Caco-2 (cell line): ENCODE measurements around the gene SYNPO. TPM values are rescaled to one million over a fixed set of nuclear protein-coding genes. Genes with fewer than 3 reads are reported as not detected.

Experiments used
- BruUV-seq: library from RNA; stranded (reverse); fragments of 400-500 nt; replicated peaks from 2 replicates; lab custom pipeline; 2021; lab: Mats Ljungman, UMichigan
- CTCF ChIA-PET: fragments of 300-600 bp; sonication (Branson Sonifier 250); formaldehyde crosslinking; loops from one replicate; lab custom pipeline; 2022; ENCODE audit warnings: antibody characterized with exemption; lab: Charles Lee
- POLR2A ChIA-PET: fragments of 300-600 bp; sonication (Branson Sonifier 250); formaldehyde crosslinking; loops from one replicate; lab custom pipeline; 2022; ENCODE audit warnings: antibody characterized with exemption; lab: Charles Lee
- DNase-seq, 2 experiments: peaks; one replicate each; pipeline versions ENCODE4 v3.0.0 to v3.0.0-alpha.2; 2020 to 2022
- H3K27me3 ChIP-seq: replicated peaks from 2 replicates; pipeline ENCODE4 v1.6.0; 2011; ENCODE audit warnings: low read length; ENCODE audit not compliant: control insufficient read depth, insufficient read depth
- H3K36me3 ChIP-seq: 2 replicates; pipeline ENCODE4 v1.5.1; 2011; ENCODE audit warnings: low read length; ENCODE audit not compliant: control insufficient read depth, insufficient read depth
- H3K4me1 ChIP-seq: fragments of 250-450 bp; sonication (Bioruptor Pico); 2 replicates; pipeline ENCODE4 v1.5.1; 2020; ENCODE audit warnings: mild to moderate bottlenecking
- H3K4me3 ChIP-seq: 2 replicates; pipeline ENCODE4 v1.5.1; 2011; ENCODE audit warnings: low read depth, mild to moderate bottlenecking, control low read depth, low read length
- H3K9me3 ChIP-seq: fragments of 250-450 bp; sonication (Bioruptor Pico); 2 replicates; pipeline ENCODE4 v1.5.1; 2020; ENCODE audit warnings: mild to moderate bottlenecking, moderate library complexity
- H3K27ac Mint-ChIP-seq: one replicate; pipeline ENCODE4 v1.8.0; 2022; ENCODE audit warnings: mixed read lengths; ENCODE audit not compliant: unreplicated experiment
- H3K27me3 Mint-ChIP-seq: one replicate; pipeline ENCODE4 v1.8.0; 2022; ENCODE audit warnings: mixed read lengths; ENCODE audit not compliant: insufficient read depth, unreplicated experiment
- H3K36me3 Mint-ChIP-seq: one replicate; pipeline ENCODE4 v1.8.0; 2022; ENCODE audit warnings: mild to moderate bottlenecking, mixed read lengths; ENCODE audit not compliant: insufficient read depth, unreplicated experiment
- H3K4me1 Mint-ChIP-seq: one replicate; pipeline ENCODE4 v1.8.0; 2022; ENCODE audit warnings: low read depth, mixed read lengths; ENCODE audit not compliant: unreplicated experiment
- H3K4me3 Mint-ChIP-seq: one replicate; pipeline ENCODE4 v1.8.0; 2022; ENCODE audit warnings: mild to moderate bottlenecking, moderate library complexity, mixed read lengths; ENCODE audit not compliant: unreplicated experiment
- H3K9me3 Mint-ChIP-seq: one replicate; pipeline ENCODE4 v1.8.0; 2022; ENCODE audit warnings: mixed read lengths; ENCODE audit not compliant: unreplicated experiment
- CTCF ChIP-seq, 2 experiments: fragments of 200-600 bp in 1 of 2; IDR thresholded peaks; 1 replicate in 1 of 2; 2 replicates in 1 of 2; pipeline versions ENCODE4 v1.5.1 to v1.8.0; 2011 to 2022; ENCODE audit warnings: antibody characterized with exemption in 1 of 2, control low read depth in 1 of 2, inconsistent platforms in 1 of 2, low read depth in 1 of 2, low read length in 1 of 2, mild to moderate bottlenecking in 1 of 2, moderate library complexity in 1 of 2; ENCODE audit not compliant: insufficient read depth in 1 of 2, severe bottlenecking in 1 of 2, unreplicated experiment in 1 of 2
- intact Hi-C: fragments of 100-400 bp; cut with micrococcal nuclease; formaldehyde crosslinking; loops from one replicate; pipeline ENCODE4 v1.10.0; 2022; ENCODE audit not compliant: unreplicated experiment
- total RNA-seq: library from RNA; stranded (reverse); gene quantifications from 2 replicates; pipeline ENCODE4 v1.2.3, GENCODE V29; 2022

The SYNPO gene
- total RNA-seq, 1 experiment from 2014 or later = 25.1 TPM

GRCh38 chr5:150613991-150614660, 26.3 kb upstream of the SYNPO start:
- DNase-seq = peak in 1 of 2 experiments; percentile 20
- Mint-ChIP-seq H3K36me3 (no peaks in the 10 kb centered on the region), H3K27ac (no peak overlapping the region), H3K4me3 (no peak overlapping the region), H3K9me3 (no peaks in the 10 kb centered on the region), H3K4me1 (peaks cover 11% of the 10 kb centered on the region), H3K27me3 (no peaks in the 10 kb centered on the region)
- Histone ChIP-seq H3K4me1 (peaks cover 22% of the 10 kb centered on the region), H3K36me3 (no peaks in the 10 kb centered on the region), H3K9me3 (no peaks in the 10 kb centered on the region), H3K27me3 (no peaks in the 10 kb centered on the region), H3K4me3 (no peak overlapping the region)
- ChIA-PET POLR2A (interaction anchor here (0.6 kb wide), 1 partner anchor 182 kb away, joined by 3 read pairs; no protein-coding TSS in a partner anchor), CTCF (interaction anchor here (0.7 kb wide), 1 partner anchor 39 kb away, joined by 3 read pairs; no protein-coding TSS in a partner anchor)
- intact Hi-C loops = loop anchor here (2.0 kb wide), 1 partner anchor 43 kb away; no protein-coding TSS in a partner anchor
- BruUV-seq = no TSS peak
- peak in 1 of 2 experiments; percentile 38 for TF ChIP-seq CTCF (IDR thresholded peaks at IDR 0.05; ENCODE audit: insufficient read depth in 1 of 2, low read depth in 1 of 2, low read length in 1 of 2, severe bottlenecking in 1 of 2, unreplicated experiment in 1 of 2)

GRCh38 chr5:150614661-150615060, 25.8 kb upstream of the SYNPO start:
- Histone ChIP-seq H3K9me3 (no peaks in the 10 kb centered on the region), H3K27me3 (no peaks in the 10 kb centered on the region), H3K4me3 (no peak overlapping the region), H3K4me1 (peaks cover 18% of the 10 kb centered on the region), H3K36me3 (no peaks in the 10 kb centered on the region)
- Mint-ChIP-seq H3K4me3 (no peak overlapping the region), H3K36me3 (no peaks in the 10 kb centered on the region), H3K27me3 (no peaks in the 10 kb centered on the region), H3K4me1 (peaks cover 11% of the 10 kb centered on the region), H3K27ac (no peak overlapping the region), H3K9me3 (no peaks in the 10 kb centered on the region)
- no peak for DNase-seq
- TF ChIP-seq CTCF (IDR thresholded peaks at IDR 0.05; ENCODE audit: insufficient read depth in 1 of 2, low read depth in 1 of 2, low read length in 1 of 2, severe bottlenecking in 1 of 2, unreplicated experiment in 1 of 2) = no peak
- ChIA-PET POLR2A (interaction anchor here (0.6 kb wide), 1 partner anchor 182 kb away, joined by 3 read pairs; no protein-coding TSS in a partner anchor), CTCF (no interaction called here)
- no TSS peak for BruUV-seq
- intact Hi-C loops = loop anchor here (2.0 kb wide), 1 partner anchor 42 kb away; no protein-coding TSS in a partner anchor

- H3K4me1 ChIP-seq = peaks cover 12% of the 10 kb centered on the region
- Mint-ChIP-seq H3K9me3 (no peaks in the 10 kb centered on the region), H3K27ac (no peak overlapping the region), H3K4me3 (no peak overlapping the region), H3K27me3 (no peaks in the 10 kb centered on the region), H3K36me3 (no peaks in the 10 kb centered on the region), H3K4me1 (peaks cover 11% of the 10 kb centered on the region)
- H3K4me3 ChIP-seq = no peak overlapping the region
- no peak for TF ChIP-seq CTCF (IDR thresholded peaks at IDR 0.05; ENCODE audit: insufficient read depth in 1 of 2, low read depth in 1 of 2, low read length in 1 of 2, severe bottlenecking in 1 of 2, unreplicated experiment in 1 of 2)
- BruUV-seq = no TSS peak
- H3K27me3 ChIP-seq = no peaks in the 10 kb centered on the region
- CTCF ChIA-PET = no interaction called here
- POLR2A ChIA-PET = no interaction called here
- H3K9me3 ChIP-seq = no peaks in the 10 kb centered on the region
- intact Hi-C loops = loop anchor here (2.0 kb wide), 1 partner anchor 42 kb away; no protein-coding TSS in a partner anchor
- H3K36me3 ChIP-seq = no peaks in the 10 kb centered on the region
- DNase-seq = no peak
Observed at GRCh38 chr5:150615141-150615699, 25.2 kb upstream of the SYNPO start.
